Middle frontal gyrus (tissue), 1 donor: ENCODE data around the gene ZBTB49.

ENCODE experiments used
- DNase-seq: peaks from one replicate; pipeline ENCODE4 v3.0.0-alpha.2; 2015; ENCODE audit warnings: low spot score; ENCODE audit errors: extremely low spot score

Gene ZBTB49

DNA sequence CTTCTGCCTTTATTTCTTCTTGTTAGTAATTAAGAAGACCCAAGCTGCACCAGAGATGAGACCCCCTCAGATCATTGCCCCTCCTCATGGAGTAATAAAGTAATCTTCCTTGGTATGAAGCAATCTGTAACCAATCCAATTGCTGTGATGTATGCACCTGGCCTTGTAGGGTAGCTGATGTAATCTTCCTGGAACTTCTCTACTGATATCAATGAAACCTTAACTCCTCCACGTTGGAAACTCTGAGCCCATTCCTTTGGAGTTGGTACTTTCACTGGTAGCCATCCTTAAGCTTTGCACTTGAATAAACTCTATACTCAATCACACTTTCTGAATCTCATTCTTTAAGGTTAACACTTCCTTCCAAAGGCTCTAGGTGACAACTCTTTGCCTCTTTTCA is 65.3 kb downstream of the ZBTB49 start:
- DNase-seq: no peak

DNA sequence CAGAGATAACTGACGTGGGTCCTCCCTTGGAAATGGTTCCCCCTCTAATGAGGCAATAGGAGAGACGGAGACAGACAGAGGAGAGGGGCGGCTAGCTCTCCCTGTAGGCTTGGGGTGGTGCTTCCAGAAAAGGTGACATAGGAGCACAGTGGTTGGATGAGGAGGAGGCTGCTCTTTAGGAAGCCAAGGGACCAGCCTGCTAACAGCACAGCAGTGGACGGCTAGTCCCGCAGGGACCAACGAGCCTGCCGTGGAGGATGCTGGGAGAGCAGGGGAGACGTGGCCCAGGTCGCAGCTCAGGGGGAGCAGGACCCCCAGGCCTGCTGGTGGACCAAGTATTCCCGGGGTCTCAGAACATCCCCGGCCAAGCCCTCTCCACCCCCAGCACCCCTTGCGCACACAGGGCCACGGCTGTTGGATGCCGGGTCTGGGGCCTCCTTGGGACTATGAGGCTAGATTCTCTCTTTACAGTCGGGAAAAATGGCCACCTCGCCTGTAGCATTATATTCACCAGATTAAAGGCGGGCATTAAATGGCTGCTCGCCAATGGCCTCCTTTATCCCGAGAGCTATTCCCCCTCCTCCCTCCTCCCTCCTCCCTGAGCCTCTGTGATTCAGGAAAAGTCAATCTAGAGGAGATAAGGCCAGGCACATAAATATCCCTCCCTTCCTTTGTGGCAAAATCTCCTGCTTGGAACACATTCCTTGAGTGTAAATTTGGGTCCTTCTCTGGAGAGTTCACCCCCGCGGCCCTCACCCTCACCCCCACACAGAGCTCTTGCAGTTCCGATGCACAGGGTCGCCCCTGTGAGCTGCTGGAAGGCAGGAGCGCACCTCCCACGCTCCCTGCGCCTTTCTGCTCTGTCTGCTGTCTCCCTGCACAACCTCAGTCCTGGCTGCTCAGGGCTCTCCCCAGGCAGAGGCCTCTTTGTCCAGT is 66.3 kb downstream of the ZBTB49 start:
- DNase-seq: no peak

DNA sequence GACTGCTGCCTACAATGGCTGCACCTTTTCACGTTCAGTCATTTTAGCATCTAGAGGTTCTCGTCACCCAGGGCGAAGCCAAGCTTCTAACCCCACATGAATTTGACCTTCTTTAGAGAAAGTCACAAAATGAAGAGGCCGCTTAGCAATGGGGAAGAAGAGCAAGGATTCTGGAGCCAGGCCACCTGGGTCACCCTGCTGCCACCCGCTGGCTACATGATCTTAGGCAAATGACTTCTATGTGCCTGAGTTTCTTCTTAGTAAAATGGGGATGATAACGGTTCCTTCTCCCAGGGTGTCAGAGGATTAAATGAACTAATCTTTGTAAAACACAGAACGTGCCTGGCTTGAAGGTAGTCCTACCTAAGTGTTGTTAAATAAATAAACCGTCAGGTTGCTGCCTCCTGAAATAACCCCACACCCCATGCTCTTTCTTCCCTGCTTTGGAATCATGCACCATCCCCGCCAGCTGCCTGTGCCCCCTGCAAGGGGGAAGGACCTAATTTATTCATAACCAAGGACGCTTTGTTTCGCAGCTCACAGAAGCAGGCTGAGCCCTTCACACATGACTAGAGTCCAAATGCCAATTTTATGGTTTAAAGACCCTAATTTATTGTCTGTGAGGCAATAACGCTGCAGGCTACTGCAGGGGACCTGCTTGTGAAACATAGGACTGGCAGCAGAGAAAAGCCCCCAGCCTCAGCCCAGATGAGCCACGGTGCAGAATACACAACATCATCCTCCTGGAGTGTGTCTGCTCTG is 68.2 kb downstream of the ZBTB49 start:
- no peak for DNase-seq

DNA sequence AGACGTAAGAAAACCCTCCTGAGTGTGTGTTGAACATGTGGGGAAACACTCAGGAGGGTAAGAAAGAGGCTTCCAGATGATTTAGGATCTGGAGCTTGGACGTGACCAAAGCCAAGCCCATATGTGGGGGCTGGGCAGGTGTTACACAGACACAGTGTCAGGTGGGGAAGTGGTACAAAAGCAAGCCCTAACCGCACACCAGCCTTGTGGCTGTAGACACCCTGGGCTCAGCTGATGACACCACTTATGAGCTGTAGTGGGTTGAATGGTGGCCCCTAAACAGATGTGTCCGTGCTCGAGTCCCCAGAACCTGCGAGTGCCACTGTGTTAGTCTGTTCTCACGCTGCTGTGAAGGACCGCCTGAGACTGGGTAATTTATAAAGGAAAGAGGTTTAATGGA is 71.8 kb downstream of the ZBTB49 start:
- DNase-seq: no peak

DNA sequence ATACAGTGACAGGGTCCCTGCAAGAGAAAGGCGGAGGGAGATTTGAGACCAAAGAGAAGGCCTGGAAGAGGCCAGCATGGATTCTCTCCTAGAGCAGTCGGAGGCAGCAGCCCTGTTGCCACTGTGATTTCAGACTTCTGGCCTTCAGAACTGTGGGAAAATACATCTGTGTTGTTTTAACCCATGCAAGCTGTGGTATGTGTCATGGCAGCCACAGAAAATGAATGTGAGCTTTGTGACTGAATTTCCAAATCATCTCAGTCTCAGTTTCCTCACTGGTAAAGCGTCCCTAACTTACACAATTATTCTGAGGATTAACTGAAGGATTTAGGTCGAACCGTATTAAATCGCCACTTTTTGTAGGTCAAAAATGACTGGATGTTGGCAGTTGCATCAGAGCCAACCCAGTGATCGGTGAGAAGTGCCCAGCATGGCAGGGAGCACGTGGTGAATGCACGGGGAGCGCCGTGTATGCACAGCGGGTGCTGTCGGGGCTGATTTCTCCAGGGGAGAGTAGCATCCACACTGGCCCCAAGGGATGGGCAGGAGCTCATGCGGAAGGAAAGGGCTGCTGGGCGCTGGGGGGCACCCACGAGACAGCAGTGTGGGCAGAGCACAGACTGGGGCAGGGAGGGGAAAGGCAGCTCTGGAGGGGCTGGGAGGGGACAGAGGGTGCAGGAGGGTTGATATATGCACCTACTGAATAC is 73.1 kb downstream of the ZBTB49 start:
- no peak for DNase-seq

DNA sequence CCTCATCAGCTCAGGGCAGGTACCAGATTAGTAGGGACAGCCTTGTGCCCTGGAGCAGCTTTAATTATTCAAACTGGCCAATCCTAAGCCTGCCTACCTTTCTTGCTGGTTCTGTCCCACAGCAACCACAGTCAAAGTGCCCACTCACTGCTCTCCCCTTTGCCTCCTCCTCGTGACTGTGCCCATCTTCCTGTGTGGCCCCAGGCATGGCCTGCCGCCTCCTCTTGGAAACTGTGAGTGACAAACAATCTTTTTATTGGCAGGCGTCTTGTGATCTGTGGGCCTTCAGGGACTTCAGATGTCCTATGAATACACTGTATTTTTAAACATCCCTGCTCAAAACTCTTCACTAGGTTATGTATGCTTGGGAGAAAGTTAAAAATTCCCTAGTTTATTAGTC is 74.0 kb downstream of the ZBTB49 start:
- DNase-seq: no peak

DNA sequence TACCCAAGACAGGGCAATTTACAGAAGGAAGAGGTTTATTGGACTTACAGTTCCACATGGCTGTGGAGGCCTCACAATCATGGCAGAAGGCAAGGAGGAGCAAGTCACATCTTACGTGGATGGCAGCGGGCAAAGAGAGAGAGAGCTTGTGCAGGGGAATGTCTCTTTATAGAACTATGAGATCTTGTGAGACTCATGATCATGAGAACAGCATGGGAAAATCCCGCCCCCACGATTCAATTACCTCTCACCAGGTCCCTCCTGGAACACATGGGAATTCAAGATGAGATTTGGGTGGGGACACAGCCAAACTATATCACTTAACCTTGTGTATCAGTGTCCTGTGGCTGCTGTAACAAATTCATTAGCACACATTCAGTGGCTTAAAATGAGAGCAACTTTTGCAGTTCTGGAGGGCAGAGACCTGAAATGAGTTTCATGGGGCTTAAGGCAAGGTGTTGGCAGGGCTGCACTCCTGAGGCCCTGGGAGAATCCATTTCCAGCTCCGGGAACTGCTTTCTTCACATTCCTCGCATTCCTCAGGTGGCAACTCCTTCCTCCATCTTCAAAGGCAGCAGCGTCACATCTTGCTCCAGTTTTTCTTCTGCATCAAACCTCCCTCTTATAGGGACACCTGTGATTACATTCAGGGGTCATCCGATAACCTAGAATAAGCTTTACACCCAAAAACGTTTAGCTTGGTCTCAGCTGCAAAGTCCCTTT is 74.6 kb downstream of the ZBTB49 start:
- no peak for DNase-seq

DNA sequence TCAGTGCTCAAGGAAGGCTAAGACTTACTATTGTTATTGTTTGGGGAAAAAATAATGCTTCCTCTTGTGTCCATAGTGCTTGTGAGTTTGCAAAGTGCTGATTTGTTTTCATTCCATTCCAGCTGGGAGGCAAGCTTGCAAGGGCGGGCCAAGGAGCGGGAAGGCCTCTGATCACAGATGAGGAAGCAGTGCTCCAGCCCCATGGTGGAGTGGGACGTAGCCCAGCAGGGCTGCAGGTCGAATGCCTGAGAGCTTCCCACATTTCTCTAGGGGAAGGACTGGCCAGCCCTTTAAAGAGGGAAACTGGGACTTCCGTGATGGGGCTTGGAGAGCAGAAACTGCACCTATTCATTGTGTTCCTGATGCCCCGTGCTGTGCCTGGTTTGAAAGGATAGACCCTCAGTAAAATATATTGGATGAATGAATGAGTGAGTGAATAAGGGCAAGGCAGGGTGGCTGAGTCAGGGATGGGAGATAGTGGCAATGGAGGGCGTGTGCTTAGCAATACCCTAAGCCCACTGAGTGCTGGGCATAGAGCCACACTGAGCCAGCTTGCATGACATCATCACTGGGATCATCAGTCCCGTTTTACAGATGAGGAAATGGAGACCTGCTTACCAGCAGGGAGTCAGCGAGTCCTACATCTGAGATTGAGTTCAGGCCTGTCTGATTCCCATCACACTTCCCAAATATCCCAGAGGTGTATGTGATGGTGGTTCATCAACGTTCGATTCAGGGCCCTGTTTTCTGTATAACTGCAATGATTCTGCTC is 78.9 kb downstream of the ZBTB49 start:
- DNase-seq: no peak
